HepG2 (cell line): ENCODE measurements around the gene KIN. TPM values are rescaled to one million over a fixed set of nuclear protein-coding genes. Genes with fewer than 3 reads are reported as not detected.

Experiments used
- BRCA1 ChIP-seq: sonication (generic); formaldehyde crosslinking; IDR thresholded peaks from 2 replicates; pipeline ENCODE4 v1.4.0; 2020; ENCODE audit warnings: missing genetic modification reagents
- CHCHD3 ChIP-seq: sonication (generic); formaldehyde crosslinking; IDR thresholded peaks from 2 replicates; pipeline ENCODE4 v1.8.0; 2022; ENCODE audit warnings: mild to moderate bottlenecking, missing genetic modification reagents, moderate library complexity
- FOXA3 ChIP-seq: IDR thresholded peaks from 2 replicates; pipeline ENCODE4 v1.6.1; 2016; ENCODE audit warnings: missing genetic modification reagents, missing compliant biosample characterization
- HHEX ChIP-seq: IDR thresholded peaks from 2 replicates; pipeline ENCODE4 v1.6.1; 2016; ENCODE audit warnings: control low read depth
- KDM5B ChIP-seq: sonication (generic); formaldehyde crosslinking; IDR thresholded peaks from 2 replicates; pipeline ENCODE4 v1.4.0; 2020; ENCODE audit warnings: missing genetic modification reagents, mild to moderate bottlenecking, borderline replicate concordance
- MED13 ChIP-seq: sonication (generic); formaldehyde crosslinking; IDR thresholded peaks from 2 replicates; pipeline ENCODE4 v1.5.0; 2020; ENCODE audit warnings: missing genetic modification reagents
- MED8 ChIP-seq: sonication (generic); formaldehyde crosslinking; IDR thresholded peaks from 2 replicates; pipeline ENCODE4 v1.8.1; 2023; ENCODE audit warnings: mild to moderate bottlenecking, missing genetic modification reagents; ENCODE audit not compliant: insufficient replicate concordance
- MTF1 ChIP-seq: sonication (generic); formaldehyde crosslinking; IDR thresholded peaks from 2 replicates; pipeline ENCODE4 v1.5.0; 2020; ENCODE audit warnings: missing genetic modification reagents
- MXI1 ChIP-seq: IDR thresholded peaks from 3 replicates; pipeline ENCODE4 v1.6.1; 2012; ENCODE audit warnings: low read depth, low read length, inconsistent platforms, borderline replicate concordance
- NAIF1 ChIP-seq: sonication (generic); formaldehyde crosslinking; IDR thresholded peaks from 2 replicates; pipeline ENCODE4 v1.5.0; 2020; ENCODE audit warnings: mild to moderate bottlenecking, missing genetic modification reagents, borderline replicate concordance
- PITX1 ChIP-seq: sonication (generic); formaldehyde crosslinking; IDR thresholded peaks from 2 replicates; pipeline ENCODE4 v1.5.1; 2020; ENCODE audit warnings: mild to moderate bottlenecking, missing genetic modification reagents
- REXO4 ChIP-seq: sonication (generic); formaldehyde crosslinking; IDR thresholded peaks from 2 replicates; pipeline ENCODE4 v1.8.0; 2022; ENCODE audit warnings: missing genetic modification reagents, mild to moderate bottlenecking, borderline replicate concordance
- SMARCE1 ChIP-seq: fragments of 450-650 bp; IDR thresholded peaks from 2 replicates; pipeline ENCODE4 v1.6.1; 2017; ENCODE audit warnings: borderline replicate concordance
- THAP11 ChIP-seq: IDR thresholded peaks from 2 replicates; pipeline ENCODE4 v1.6.1; 2016; ENCODE audit warnings: missing biosample characterization, missing genetic modification reagents
- XRCC5 ChIP-seq: fragments of 200-400 bp; formaldehyde crosslinking; optimal IDR thresholded peaks from 2 replicates; pipeline ENCODE3; 2017; ENCODE audit warnings: mild to moderate bottlenecking, low read length
- ZFAT ChIP-seq: sonication (generic); formaldehyde crosslinking; conservative IDR thresholded peaks from 2 replicates; pipeline ENCODE4 v1.8.1; 2023; ENCODE audit warnings: missing genetic modification reagents, inconsistent platforms
- ZFP36 ChIP-seq: fragments of 150-350 bp; IDR thresholded peaks from 2 replicates; pipeline ENCODE4 v1.6.1; 2018; ENCODE audit warnings: borderline replicate concordance, low read length, low read depth; ENCODE audit not compliant: partially characterized antibody
- ZNF12 ChIP-seq: sonication (generic); formaldehyde crosslinking; IDR thresholded peaks from 2 replicates; pipeline ENCODE4 v1.5.0; 2020; ENCODE audit warnings: missing genetic modification reagents
- ZNF124 ChIP-seq: sonication (generic); formaldehyde crosslinking; IDR thresholded peaks from 2 replicates; pipeline ENCODE4 v1.4.0; 2020; ENCODE audit warnings: missing genetic modification reagents
- ZNF260 ChIP-seq: sonication (generic); formaldehyde crosslinking; IDR thresholded peaks from 2 replicates; pipeline ENCODE4 v1.4.0; 2020; ENCODE audit warnings: missing genetic modification reagents, low read depth, mild to moderate bottlenecking, borderline replicate concordance
- ZNF329 ChIP-seq: sonication (generic); formaldehyde crosslinking; IDR thresholded peaks from 2 replicates; pipeline ENCODE4 v1.9.0; 2021; ENCODE audit warnings: low read depth, mild to moderate bottlenecking, missing genetic modification reagents
- ZNF432 ChIP-seq: sonication (generic); formaldehyde crosslinking; IDR thresholded peaks from 2 replicates; pipeline ENCODE4 v1.5.0; 2020; ENCODE audit warnings: missing genetic modification reagents, mild to moderate bottlenecking, borderline replicate concordance
- ZNF776 ChIP-seq: sonication (generic); formaldehyde crosslinking; IDR thresholded peaks from 2 replicates; pipeline ENCODE4 v1.4.0; 2020; ENCODE audit warnings: mild to moderate bottlenecking, missing genetic modification reagents
- polyA plus RNA-seq, 8 experiments: library from polyadenylated mRNA; depleted of rRNA in 3 of 8; stranded (reverse) in 7 of 8; unstranded in 1 of 8; fragments of >200 nt; fragmentation: Illumina TruSeq in 4 of 8; extraction: Trizol in 4 of 8; gene quantifications; 2 replicates each; pipeline versions ENCODE4 v1.2.1 to v1.2.3, GENCODE V29; 2011 to 2016; ENCODE audit warnings: low read depth in 4 of 8, missing spikeins in 1 of 8, mixed read lengths in 1 of 8; ENCODE audit not compliant: insufficient read depth in 1 of 8
- total RNA-seq, 5 experiments: library from RNA; depleted of rRNA; stranded (reverse); fragments of >200 nt; fragmentation: Illumina TruSeq; extraction: Trizol; gene quantifications; 2 replicates each; pipeline ENCODE4 v1.2.3, GENCODE V29; 2016; ENCODE audit warnings: low read depth in 1 of 5
- TF ChIP-seq, protein P1 (sequence below), 2 experiments: IDR thresholded peaks; 2 replicates each; pipeline ENCODE4 v1.6.1; 2011 to 2012; ENCODE audit warnings: low read length in 2 of 2, borderline replicate concordance in 1 of 2, low read depth in 1 of 2, mild to moderate bottlenecking in 1 of 2, moderate library complexity in 1 of 2
- TF ChIP-seq, protein P2 (sequence below): IDR thresholded peaks from 2 replicates; pipeline ENCODE4 v1.6.1; 2012; ENCODE audit warnings: low read depth, low read length, improper control_type of control experiment
- TF ChIP-seq, protein P3 (sequence below): sonication (generic); formaldehyde crosslinking; IDR thresholded peaks from 2 replicates; pipeline ENCODE4 v1.4.0; 2020; ENCODE audit warnings: low read depth, mild to moderate bottlenecking, missing genetic modification reagents

Gene KIN
- total and polyA plus RNA-seq, 2 of the 13 experiments (the other 11 are each of a cell fraction or from before 2014, with no cell fraction given), result 4.9 to 23.2 TPM

DNA sequence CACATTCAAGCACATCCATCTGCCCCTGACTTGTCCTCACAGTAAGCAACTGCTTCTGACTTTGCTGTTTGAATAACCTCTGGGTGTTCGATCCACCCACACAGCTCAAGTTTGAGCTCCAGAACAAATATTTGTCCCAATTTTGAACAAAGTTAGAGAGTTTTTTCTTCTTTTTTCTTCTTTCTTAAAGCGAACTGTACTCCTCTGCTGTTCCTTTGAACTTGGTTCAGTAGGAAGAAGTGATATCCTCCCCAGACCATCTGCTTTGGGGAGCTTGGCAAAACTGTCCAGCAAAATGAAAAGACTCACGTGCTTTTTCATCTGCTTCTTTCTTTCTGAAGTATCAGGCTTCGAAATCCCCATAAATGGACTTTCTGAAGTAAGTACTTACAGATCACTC lies 84.7 kb downstream of the KIN start, which contains the start of gene ITIH2 (continued):
- TF ChIP-seq, protein P1, sequence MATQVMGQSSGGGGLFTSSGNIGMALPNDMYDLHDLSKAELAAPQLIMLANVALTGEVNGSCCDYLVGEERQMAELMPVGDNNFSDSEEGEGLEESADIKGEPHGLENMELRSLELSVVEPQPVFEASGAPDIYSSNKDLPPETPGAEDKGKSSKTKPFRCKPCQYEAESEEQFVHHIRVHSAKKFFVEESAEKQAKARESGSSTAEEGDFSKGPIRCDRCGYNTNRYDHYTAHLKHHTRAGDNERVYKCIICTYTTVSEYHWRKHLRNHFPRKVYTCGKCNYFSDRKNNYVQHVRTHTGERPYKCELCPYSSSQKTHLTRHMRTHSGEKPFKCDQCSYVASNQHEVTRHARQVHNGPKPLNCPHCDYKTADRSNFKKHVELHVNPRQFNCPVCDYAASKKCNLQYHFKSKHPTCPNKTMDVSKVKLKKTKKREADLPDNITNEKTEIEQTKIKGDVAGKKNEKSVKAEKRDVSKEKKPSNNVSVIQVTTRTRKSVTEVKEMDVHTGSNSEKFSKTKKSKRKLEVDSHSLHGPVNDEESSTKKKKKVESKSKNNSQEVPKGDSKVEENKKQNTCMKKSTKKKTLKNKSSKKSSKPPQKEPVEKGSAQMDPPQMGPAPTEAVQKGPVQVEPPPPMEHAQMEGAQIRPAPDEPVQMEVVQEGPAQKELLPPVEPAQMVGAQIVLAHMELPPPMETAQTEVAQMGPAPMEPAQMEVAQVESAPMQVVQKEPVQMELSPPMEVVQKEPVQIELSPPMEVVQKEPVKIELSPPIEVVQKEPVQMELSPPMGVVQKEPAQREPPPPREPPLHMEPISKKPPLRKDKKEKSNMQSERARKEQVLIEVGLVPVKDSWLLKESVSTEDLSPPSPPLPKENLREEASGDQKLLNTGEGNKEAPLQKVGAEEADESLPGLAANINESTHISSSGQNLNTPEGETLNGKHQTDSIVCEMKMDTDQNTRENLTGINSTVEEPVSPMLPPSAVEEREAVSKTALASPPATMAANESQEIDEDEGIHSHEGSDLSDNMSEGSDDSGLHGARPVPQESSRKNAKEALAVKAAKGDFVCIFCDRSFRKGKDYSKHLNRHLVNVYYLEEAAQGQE (IDR thresholded peaks at IDR 0.05; ENCODE audit: borderline replicate concordance in 1 of 2, low read depth in 1 of 2, low read length in 2 of 2), result no peak; a peak in 1 of 4 replicates
- TF ChIP-seq ZNF329 (CRISPR knock-in tag) (no peak), MED8 (peak; percentile 43), REXO4 (no peak), KDM5B (CRISPR knock-in tag) (no peak), ZNF776 (CRISPR knock-in tag) (no peak), FOXA3 (CRISPR knock-in tag) (peak; percentile 71; the same call in 1 of the 2 replicates), SMARCE1 (no peak), HHEX (0 out of 2 replicates have a peak, but pooled peaks have one; percentile 9), MXI1 (no peak), XRCC5 (no peak), CHCHD3 (CRISPR knock-in tag) (no peak), PITX1 (CRISPR knock-in tag) (peak; percentile 43; the same call in 1 of the 2 replicates), MED13 (CRISPR knock-in tag) (no peak; the same call in 1 of the 2 replicates), ZNF12 (CRISPR knock-in tag) (peak; percentile 58; the same call in 1 of the 2 replicates), BRCA1 (CRISPR knock-in tag) (no peak), ZNF432 (CRISPR knock-in tag) (no peak), ZFAT (CRISPR knock-in tag) (no peak), ZNF260 (no peak), MTF1 (CRISPR knock-in tag) (no peak), THAP11 (CRISPR knock-in tag) (peak; percentile 23; the same call in 1 of the 2 replicates), ZFP36 (no peak), ZNF124 (CRISPR knock-in tag) (no peak), NAIF1 (CRISPR knock-in tag) (0 out of 2 replicates have a peak, but pooled peaks have one; percentile 30)
- TF ChIP-seq, protein P2, sequence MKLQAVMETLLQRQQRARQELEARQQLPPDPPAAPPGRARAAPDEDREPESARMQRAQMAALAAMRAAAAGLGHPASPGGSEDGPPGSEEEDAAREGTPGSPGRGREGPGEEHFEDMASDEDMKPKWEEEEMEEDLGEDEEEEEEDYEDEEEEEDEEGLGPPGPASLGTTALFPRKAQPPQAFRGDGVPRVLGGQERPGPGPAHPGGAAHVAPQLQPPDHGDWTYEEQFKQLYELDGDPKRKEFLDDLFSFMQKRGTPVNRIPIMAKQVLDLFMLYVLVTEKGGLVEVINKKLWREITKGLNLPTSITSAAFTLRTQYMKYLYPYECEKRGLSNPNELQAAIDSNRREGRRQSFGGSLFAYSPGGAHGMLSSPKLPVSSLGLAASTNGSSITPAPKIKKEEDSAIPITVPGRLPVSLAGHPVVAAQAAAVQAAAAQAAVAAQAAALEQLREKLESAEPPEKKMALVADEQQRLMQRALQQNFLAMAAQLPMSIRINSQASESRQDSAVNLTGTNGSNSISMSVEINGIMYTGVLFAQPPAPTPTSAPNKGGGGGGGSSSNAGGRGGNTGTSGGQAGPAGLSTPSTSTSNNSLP, result no peak
- TF ChIP-seq, protein P3, sequence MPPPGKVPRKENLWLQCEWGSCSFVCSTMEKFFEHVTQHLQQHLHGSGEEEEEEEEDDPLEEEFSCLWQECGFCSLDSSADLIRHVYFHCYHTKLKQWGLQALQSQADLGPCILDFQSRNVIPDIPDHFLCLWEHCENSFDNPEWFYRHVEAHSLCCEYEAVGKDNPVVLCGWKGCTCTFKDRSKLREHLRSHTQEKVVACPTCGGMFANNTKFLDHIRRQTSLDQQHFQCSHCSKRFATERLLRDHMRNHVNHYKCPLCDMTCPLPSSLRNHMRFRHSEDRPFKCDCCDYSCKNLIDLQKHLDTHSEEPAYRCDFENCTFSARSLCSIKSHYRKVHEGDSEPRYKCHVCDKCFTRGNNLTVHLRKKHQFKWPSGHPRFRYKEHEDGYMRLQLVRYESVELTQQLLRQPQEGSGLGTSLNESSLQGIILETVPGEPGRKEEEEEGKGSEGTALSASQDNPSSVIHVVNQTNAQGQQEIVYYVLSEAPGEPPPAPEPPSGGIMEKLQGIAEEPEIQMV, result no peak
